Activated naive CD4-positive, alpha-beta T cell treated with anti-CD3 and anti-CD28 coated beads, Interleukin-2, amount 10 ng/mL, durations not matched to agents 7 days and 5 days (primary cell): ENCODE measurements around the gene SEC16B.

ENCODE experiments used
- CTCF ChIA-PET: fragments of 350-600 bp; sonication (Branson Sonifier 250); formaldehyde crosslinking; loops from one replicate; lab custom pipeline; 2021; ENCODE audit warnings: antibody characterized with exemption; lab: Charles Lee
- DNase-seq: peaks from one replicate; pipeline ENCODE4 v3.0.0-alpha.2; 2020
- H3K27ac Mint-ChIP-seq: one replicate; pipeline ENCODE4 v1.8.0; 2021; ENCODE audit warnings: mild to moderate bottlenecking, moderate library complexity, mixed read lengths
- H3K27me3 Mint-ChIP-seq: one replicate; pipeline ENCODE4 v1.8.0; 2021; ENCODE audit warnings: mild to moderate bottlenecking, mixed read lengths
- H3K36me3 Mint-ChIP-seq: one replicate; pipeline ENCODE4 v1.8.0; 2021; ENCODE audit warnings: mixed read lengths
- H3K4me1 Mint-ChIP-seq: one replicate; pipeline ENCODE4 v1.8.0; 2021; ENCODE audit warnings: mixed read lengths
- H3K4me3 Mint-ChIP-seq: one replicate; pipeline ENCODE4 v1.8.0; 2021; ENCODE audit warnings: mild to moderate bottlenecking, moderate library complexity, mixed read lengths
- H3K9me3 Mint-ChIP-seq: one replicate; pipeline ENCODE4 v1.8.0; 2021; ENCODE audit warnings: mixed read lengths

SEC16B gene, protein sequence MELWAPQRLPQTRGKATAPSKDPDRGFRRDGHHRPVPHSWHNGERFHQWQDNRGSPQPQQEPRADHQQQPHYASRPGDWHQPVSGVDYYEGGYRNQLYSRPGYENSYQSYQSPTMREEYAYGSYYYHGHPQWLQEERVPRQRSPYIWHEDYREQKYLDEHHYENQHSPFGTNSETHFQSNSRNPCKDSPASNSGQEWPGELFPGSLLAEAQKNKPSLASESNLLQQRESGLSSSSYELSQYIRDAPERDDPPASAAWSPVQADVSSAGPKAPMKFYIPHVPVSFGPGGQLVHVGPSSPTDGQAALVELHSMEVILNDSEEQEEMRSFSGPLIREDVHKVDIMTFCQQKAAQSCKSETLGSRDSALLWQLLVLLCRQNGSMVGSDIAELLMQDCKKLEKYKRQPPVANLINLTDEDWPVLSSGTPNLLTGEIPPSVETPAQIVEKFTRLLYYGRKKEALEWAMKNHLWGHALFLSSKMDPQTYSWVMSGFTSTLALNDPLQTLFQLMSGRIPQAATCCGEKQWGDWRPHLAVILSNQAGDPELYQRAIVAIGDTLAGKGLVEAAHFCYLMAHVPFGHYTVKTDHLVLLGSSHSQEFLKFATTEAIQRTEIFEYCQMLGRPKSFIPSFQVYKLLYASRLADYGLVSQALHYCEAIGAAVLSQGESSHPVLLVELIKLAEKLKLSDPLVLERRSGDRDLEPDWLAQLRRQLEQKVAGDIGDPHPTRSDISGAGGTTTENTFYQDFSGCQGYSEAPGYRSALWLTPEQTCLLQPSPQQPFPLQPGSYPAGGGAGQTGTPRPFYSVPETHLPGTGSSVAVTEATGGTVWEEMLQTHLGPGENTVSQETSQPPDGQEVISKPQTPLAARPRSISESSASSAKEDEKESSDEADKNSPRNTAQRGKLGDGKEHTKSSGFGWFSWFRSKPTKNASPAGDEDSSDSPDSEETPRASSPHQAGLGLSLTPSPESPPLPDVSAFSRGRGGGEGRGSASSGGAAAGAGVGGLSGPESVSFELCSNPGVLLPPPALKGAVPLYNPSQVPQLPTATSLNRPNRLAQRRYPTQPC

GRCh38 chr1:177969825-177970371 is at the start of gene SEC16B:
SEC16B (minus strand) TSS chr1:177970058; CDS start chr1:177967981, 2,077 bp downstream.
- Mint-ChIP-seq H3K4me3 (no peak within 1 kb of the TSS), H3K4me1 (no peaks in the 10 kb centered on the region), H3K27me3 (no peaks in the 10 kb centered on the region), H3K9me3 (peaks cover 3% of the 10 kb centered on the region), H3K27ac (no peak within 1 kb of the TSS), H3K36me3 (no peaks in the 10 kb centered on the region)
- CTCF ChIA-PET, result no interaction called here
- DNase-seq, result no peak

GRCh38 chr1:178019622-178020021 is 49.8 kb upstream of the SEC16B start:
- DNase-seq, result no peak
- H3K36me3 Mint-ChIP-seq, result no peaks in the 10 kb centered on the region
- H3K9me3 Mint-ChIP-seq, result peaks cover 5% of the 10 kb centered on the region
- H3K4me3 Mint-ChIP-seq, result no peak overlapping the region
- H3K27me3 Mint-ChIP-seq, result no peaks in the 10 kb centered on the region
- H3K4me1 Mint-ChIP-seq, result no peaks in the 10 kb centered on the region
- CTCF ChIA-PET, result no interaction called here
- no peak overlapping the region for H3K27ac Mint-ChIP-seq

GRCh38 chr1:178019208-178019607 is 49.4 kb upstream of the SEC16B start:
- peaks cover 5% of the 10 kb centered on the region for H3K9me3 Mint-ChIP-seq
- H3K27ac Mint-ChIP-seq, result no peak overlapping the region
- no peaks in the 10 kb centered on the region for H3K36me3 Mint-ChIP-seq
- CTCF ChIA-PET, result no interaction called here
- no peaks in the 10 kb centered on the region for H3K4me1 Mint-ChIP-seq
- H3K4me3 Mint-ChIP-seq, result no peak overlapping the region
- H3K27me3 Mint-ChIP-seq, result no peaks in the 10 kb centered on the region
- no peak for DNase-seq

DNA sequence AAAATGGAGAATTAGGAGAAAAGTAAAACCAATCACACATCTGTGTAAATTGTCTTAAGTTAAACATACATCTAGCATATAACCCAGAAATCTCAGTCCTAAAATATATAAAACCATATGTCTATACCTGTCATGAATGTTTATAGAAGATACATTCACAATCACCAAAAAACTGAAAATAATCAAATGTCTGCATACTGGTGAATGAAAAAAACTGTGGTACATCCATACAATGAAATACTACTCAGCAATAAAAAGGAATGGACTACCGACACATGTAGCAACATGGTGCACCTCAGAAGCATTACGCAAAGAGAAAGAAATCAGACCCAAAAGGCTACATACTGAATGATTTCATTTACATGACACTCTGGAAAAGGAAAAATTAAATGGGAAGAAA is 47.7 kb upstream of the SEC16B start:
- H3K27ac Mint-ChIP-seq, result no peak overlapping the region
- CTCF ChIA-PET, result no interaction called here
- no peaks in the 10 kb centered on the region for H3K27me3 Mint-ChIP-seq
- peaks cover 5% of the 10 kb centered on the region for H3K9me3 Mint-ChIP-seq
- H3K36me3 Mint-ChIP-seq, result no peaks in the 10 kb centered on the region
- no peak for DNase-seq
- H3K4me1 Mint-ChIP-seq, result no peaks in the 10 kb centered on the region
- no peak overlapping the region for H3K4me3 Mint-ChIP-seq

DNA sequence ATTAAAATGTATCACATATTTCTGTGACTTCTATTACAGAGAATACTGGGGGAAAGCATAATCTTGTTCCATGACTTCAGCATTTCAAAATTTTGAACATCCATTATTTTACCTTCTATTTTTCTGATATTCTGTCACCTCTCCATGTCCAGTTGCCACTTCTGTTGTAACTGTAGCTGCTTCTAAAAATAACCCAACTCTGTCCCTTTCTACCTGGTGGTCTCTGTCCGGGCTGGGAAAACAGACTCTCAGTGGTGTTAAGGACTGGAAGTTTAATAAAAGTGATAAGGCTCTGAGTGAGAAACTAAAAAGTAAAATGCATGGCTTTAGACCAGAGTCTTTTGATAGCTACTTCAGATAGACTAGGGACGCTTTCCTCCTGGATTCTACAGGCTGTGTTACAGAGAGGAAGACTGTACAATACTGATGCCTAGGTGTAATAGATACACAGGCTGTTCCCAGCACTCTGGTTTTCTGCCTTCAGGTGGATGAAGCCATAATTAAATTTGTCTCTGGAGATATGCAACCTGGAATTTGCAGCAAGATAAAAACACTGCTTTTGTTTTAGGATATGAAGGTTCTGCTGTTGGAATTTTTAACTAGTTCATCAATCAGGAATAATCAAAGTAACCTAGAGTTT is 42.1 kb upstream of the SEC16B start:
- Mint-ChIP-seq H3K4me1 (no peaks in the 10 kb centered on the region), H3K27me3 (no peaks in the 10 kb centered on the region), H3K27ac (no peak overlapping the region), H3K9me3 (no peaks in the 10 kb centered on the region), H3K4me3 (no peak overlapping the region), H3K36me3 (no peaks in the 10 kb centered on the region)
- no peak for DNase-seq
- CTCF ChIA-PET, result interaction anchor here (1.0 kb wide), 1 partner anchor 22 kb away, joined by 3 read pairs; no protein-coding TSS in a partner anchor

GRCh38 chr1:178011465-178011828 is 41.6 kb upstream of the SEC16B start:
- no peak for DNase-seq
- CTCF ChIA-PET, result interaction anchor here (1.0 kb wide), 1 partner anchor 22 kb away, joined by 3 read pairs; no protein-coding TSS in a partner anchor
- Mint-ChIP-seq H3K36me3 (no peaks in the 10 kb centered on the region), H3K27me3 (no peaks in the 10 kb centered on the region), H3K4me1 (no peaks in the 10 kb centered on the region), H3K9me3 (no peaks in the 10 kb centered on the region), H3K4me3 (no peak overlapping the region), H3K27ac (no peak overlapping the region)

DNA sequence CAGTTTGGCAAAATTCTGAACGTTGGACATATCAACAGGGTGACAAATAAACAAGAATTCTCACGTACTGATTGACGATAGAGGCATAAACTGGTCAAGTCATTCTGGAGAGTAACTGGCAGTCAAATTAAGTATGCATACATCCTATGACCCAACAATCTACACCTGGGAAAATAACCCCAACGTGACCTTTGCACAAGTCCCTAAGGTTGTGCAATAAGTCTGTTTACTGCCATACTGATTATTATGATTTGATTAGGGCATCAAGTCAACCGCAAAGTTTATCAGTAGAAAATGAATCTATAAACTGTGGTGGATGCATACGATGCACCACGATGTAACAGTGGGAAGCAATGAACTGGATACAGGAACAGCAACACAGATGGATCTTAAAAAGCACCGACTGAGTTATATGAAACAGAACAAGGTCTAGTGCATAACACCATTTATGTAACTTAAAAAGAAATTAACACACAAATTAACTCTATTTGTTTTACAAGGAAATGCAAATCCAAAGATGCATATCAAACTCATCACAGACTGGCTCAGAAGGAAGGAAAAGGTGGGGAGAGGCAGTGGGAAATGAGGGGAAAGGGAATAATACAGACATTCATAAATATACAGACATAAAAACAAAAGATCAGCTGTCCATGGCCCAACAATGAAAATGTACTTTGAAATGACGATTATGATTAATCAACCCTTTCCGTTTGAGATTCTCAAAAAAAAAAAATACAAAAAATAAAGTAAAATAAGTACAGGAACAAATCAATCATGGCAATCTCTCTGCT is 41.0 kb upstream of the SEC16B start:
- no peak overlapping the region for H3K4me3 Mint-ChIP-seq
- no peak for DNase-seq
- no peaks in the 10 kb centered on the region for H3K27me3 Mint-ChIP-seq
- H3K4me1 Mint-ChIP-seq, result no peaks in the 10 kb centered on the region
- H3K36me3 Mint-ChIP-seq, result no peaks in the 10 kb centered on the region
- CTCF ChIA-PET, result interaction anchor here (1.0 kb wide), 1 partner anchor 23 kb away, joined by 3 read pairs; no protein-coding TSS in a partner anchor
- no peak overlapping the region for H3K27ac Mint-ChIP-seq
- no peaks in the 10 kb centered on the region for H3K9me3 Mint-ChIP-seq

GRCh38 chr1:178006043-178006442 is 36.2 kb upstream of the SEC16B start:
- no peaks in the 10 kb centered on the region for H3K9me3 Mint-ChIP-seq
- no peaks in the 10 kb centered on the region for H3K4me1 Mint-ChIP-seq
- CTCF ChIA-PET, result no interaction called here
- DNase-seq, result no peak
- no peaks in the 10 kb centered on the region for H3K36me3 Mint-ChIP-seq
- H3K4me3 Mint-ChIP-seq, result no peak overlapping the region
- H3K27me3 Mint-ChIP-seq, result no peaks in the 10 kb centered on the region
- no peak overlapping the region for H3K27ac Mint-ChIP-seq

GRCh38 chr1:178005450-178005849 is 35.6 kb upstream of the SEC16B start:
- CTCF ChIA-PET, result no interaction called here
- H3K4me3 Mint-ChIP-seq, result no peak overlapping the region
- no peaks in the 10 kb centered on the region for H3K9me3 Mint-ChIP-seq
- no peaks in the 10 kb centered on the region for H3K4me1 Mint-ChIP-seq
- H3K27me3 Mint-ChIP-seq, result no peaks in the 10 kb centered on the region
- DNase-seq, result no peak
- no peaks in the 10 kb centered on the region for H3K36me3 Mint-ChIP-seq
- H3K27ac Mint-ChIP-seq, result no peak overlapping the region

DNA sequence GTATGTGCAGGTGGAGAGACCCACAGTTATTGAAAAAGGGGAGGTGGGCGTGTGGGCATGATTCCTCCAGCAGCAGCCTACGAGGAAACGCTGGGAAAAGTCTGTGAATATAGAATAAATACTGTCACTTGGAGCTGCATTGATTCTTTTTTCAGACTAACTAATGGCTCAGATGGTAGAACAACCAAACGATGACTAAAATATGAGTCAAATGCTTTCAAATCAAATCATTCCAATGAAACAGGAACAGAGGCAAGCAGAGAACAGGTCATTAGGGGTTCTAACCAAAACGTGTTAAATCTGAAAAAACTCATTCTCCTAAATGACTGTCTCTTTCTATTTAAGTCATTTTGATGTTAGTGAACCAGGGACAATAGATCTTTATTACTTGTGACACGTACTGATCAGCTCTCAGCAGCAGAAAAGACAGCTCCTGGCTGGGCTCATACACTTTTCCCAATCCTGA is 35.1 kb upstream of the SEC16B start:
- DNase-seq, result no peak
- no peak overlapping the region for H3K4me3 Mint-ChIP-seq

DNA sequence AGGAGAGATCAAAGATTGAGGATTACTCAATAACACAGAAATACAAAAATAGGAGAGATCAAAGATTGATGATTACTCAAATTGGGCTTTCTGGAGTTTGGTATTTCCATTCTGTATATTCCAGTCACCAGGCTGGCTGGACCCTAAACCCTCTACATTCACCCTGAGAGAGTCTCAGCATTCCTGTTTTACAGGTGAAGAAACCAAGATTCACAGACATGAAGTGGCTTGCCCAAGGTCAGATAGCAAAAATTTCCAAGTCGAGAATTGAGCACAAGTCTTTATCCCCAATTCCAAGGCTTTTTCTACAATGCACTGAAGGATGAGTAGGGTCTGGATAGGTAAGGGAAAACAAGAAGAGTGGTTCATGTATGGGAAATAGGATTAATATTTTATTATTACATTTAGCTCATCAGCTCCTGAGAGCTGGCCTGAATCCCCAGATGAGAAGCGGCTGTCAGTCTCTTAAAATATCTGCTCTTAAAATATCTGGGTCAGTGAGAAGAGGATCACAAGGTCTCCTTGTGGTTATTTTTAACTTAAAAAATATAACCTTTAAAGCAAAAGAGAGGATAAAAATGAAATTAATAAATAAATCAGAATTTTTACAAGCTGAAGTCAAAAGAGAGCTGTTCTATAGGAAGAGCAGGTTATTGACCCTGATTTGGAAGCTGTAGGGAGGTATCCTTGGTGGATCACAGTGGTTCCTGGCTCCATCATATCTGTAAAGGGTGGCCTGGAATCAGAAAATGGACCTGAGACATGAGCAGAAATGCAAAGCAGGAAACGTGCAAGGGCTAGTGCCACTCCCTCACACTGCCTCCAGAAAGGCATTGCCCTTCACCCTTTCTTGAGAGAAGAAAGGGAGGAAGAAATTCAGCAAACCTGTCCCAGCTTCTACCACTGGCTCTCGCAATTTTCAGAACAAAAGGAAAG is 29.1 kb upstream of the SEC16B start:
- no peak overlapping the region for H3K4me3 Mint-ChIP-seq
- no peaks in the 10 kb centered on the region for H3K27me3 Mint-ChIP-seq
- CTCF ChIA-PET, result no interaction called here

More for the DNA sequence above, 35.1 kb upstream of the SEC16B start:
- CTCF ChIA-PET, result no interaction called here
- no peaks in the 10 kb centered on the region for H3K4me1 Mint-ChIP-seq
- H3K27ac Mint-ChIP-seq, result no peak overlapping the region
- H3K36me3 Mint-ChIP-seq, result no peaks in the 10 kb centered on the region
- no peaks in the 10 kb centered on the region for H3K9me3 Mint-ChIP-seq
- H3K27me3 Mint-ChIP-seq, result no peaks in the 10 kb centered on the region

GRCh38 chr1:177996957-177997356 is 27.1 kb upstream of the SEC16B start:
- no peak overlapping the region for H3K4me3 Mint-ChIP-seq
- DNase-seq, result no peak
- H3K27me3 Mint-ChIP-seq, result no peaks in the 10 kb centered on the region
- CTCF ChIA-PET, result no interaction called here
- no peak overlapping the region for H3K27ac Mint-ChIP-seq
- peaks cover 12% of the 10 kb centered on the region for H3K9me3 Mint-ChIP-seq
- H3K36me3 Mint-ChIP-seq, result no peaks in the 10 kb centered on the region
- H3K4me1 Mint-ChIP-seq, result no peaks in the 10 kb centered on the region

More for the DNA sequence above, 29.1 kb upstream of the SEC16B start:
- DNase-seq, result no peak
- Mint-ChIP-seq H3K4me1 (no peaks in the 10 kb centered on the region), H3K27ac (no peak overlapping the region), H3K36me3 (no peaks in the 10 kb centered on the region), H3K9me3 (peaks cover 12% of the 10 kb centered on the region)
